Esophagus (tissue), 2 donors: Measurements from ENCODE around the gene BRD7. TPM values are rescaled to one million over a fixed set of nuclear protein-coding genes. Genes with fewer than 3 reads are reported as not detected.

Experiments
- H3K27ac ChIP-seq, 2 donors: one replicate each; pipeline ENCODE4 v1.5.1; 2013; ENCODE audit warnings: low read depth in 2 of 2, mild to moderate bottlenecking in 2 of 2, inconsistent platforms in 1 of 2, low read length in 1 of 2, moderate library complexity in 1 of 2
- H3K27me3 ChIP-seq, 2 donors: one replicate each; pipeline ENCODE4 v1.6.1; 2013; ENCODE audit warnings: low read length in 2 of 2, control low read depth in 1 of 2, mild to moderate bottlenecking in 1 of 2; ENCODE audit not compliant: insufficient read depth in 2 of 2, control insufficient read depth in 1 of 2
- H3K36me3 ChIP-seq, 2 donors: one replicate each; pipeline ENCODE4 v1.6.1; 2013; ENCODE audit warnings: low read length in 1 of 2; ENCODE audit not compliant: control insufficient read depth in 2 of 2, insufficient read depth in 2 of 2
- H3K4me1 ChIP-seq, 2 donors: one replicate each; pipeline ENCODE4 v1.6.1; 2013; ENCODE audit warnings: low read length in 1 of 2; ENCODE audit not compliant: control insufficient read depth in 2 of 2, insufficient read depth in 2 of 2
- H3K4me3 ChIP-seq, 2 donors: one replicate each; pipeline ENCODE4 v1.5.1; 2013; ENCODE audit warnings: low read length in 2 of 2, mild to moderate bottlenecking in 2 of 2, low read depth in 1 of 2, moderate library complexity in 1 of 2
- H3K9me3 ChIP-seq, 2 donors: one replicate each; pipeline ENCODE4 v1.6.1; 2013; ENCODE audit warnings: mild to moderate bottlenecking in 2 of 2, low read depth in 1 of 2, low read length in 1 of 2, moderate library complexity in 1 of 2; ENCODE audit not compliant: control insufficient read depth in 2 of 2, insufficient read depth in 1 of 2
- WGBS, 2 donors: extraction: QIAGEN DNeasy Blood & Tissue Kit; methylation state at CpG; one replicate each; pipeline ENCODE4 v1.1.7; 2013; 5-methylcytosine and 5-hydroxymethylcytosine counted together
- polyA plus RNA-seq, 2 donors: library from polyadenylated mRNA; stranded (reverse); fragments of 200-250 nt; gene quantifications; one replicate each; pipeline ENCODE4 v1.2.3, GENCODE V29; 2013
- donor health status: healthy with polysubstance abuse.
- donor health status: Bipolar disorder and iron deficiency.

The BRD7 gene
- polyA plus RNA-seq, 2 donors: 42.1 to 45.0 TPM

GRCh38 chr16:50390371-50390771 is 21.6 kb upstream of the BRD7 start:
- Histone ChIP-seq H3K9me3 (peaks cover 0 to 2% of the 10 kb centered on the region in 2 donors), H3K36me3 (no peaks in the 10 kb centered on the region), H3K27me3 (no peaks in the 10 kb centered on the region), H3K4me3 (no peak overlapping the region), H3K27ac (no peak overlapping the region), H3K4me1 (no peaks in the 10 kb centered on the region)
- WGBS, 2 donors: 87% methylated on average over 11 of the region's 11 CpGs

GRCh38 chr16:50389900-50390299 is 21.1 kb upstream of the BRD7 start:
- Histone ChIP-seq H3K4me3 (no peak overlapping the region), H3K4me1 (no peaks in the 10 kb centered on the region), H3K27me3 (no peaks in the 10 kb centered on the region), H3K9me3 (peaks cover 0 to 2% of the 10 kb centered on the region in 2 donors), H3K27ac (no peak overlapping the region), H3K36me3 (no peaks in the 10 kb centered on the region)
- 91 to 93% methylated on average over 4 of the region's 4 CpGs for WGBS, 2 donors

GRCh38 chr16:50388496-50388895 is 19.7 kb upstream of the BRD7 start:
- no peak overlapping the region for H3K27ac ChIP-seq
- no peaks in the 10 kb centered on the region for H3K4me1 ChIP-seq
- peaks cover 0 to 2% of the 10 kb centered on the region in 2 donors for H3K9me3 ChIP-seq
- no peaks in the 10 kb centered on the region for H3K36me3 ChIP-seq
- WGBS, 2 donors: 79 to 80% methylated on average over 1 of the region's 1 CpG
- no peak overlapping the region for H3K4me3 ChIP-seq
- no peaks in the 10 kb centered on the region for H3K27me3 ChIP-seq

DNA sequence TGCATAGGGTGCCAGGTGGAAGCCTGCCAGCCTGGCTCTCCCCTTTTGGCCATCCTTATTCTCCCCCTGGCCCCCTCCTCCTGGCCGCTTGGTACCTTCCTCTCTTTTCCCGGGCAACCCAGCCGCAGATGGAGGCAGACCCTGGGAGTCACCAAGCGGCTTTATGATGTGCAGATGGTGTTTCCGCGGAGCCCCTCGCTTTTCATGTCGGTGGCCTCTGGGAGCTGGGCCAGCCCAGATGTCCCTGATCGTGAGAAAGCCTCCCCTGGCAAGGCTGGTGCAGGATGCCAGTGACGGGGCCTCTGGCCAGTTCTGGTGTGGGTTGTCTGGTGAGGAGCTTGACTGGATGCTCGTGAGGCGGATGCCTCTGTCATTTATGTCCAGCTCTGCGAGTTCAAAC is 18.0 kb upstream of the BRD7 start:
- H3K9me3 ChIP-seq: peaks cover 0 to 2% of the 10 kb centered on the region in 2 donors
- H3K4me3 ChIP-seq: no peak overlapping the region
- H3K36me3 ChIP-seq: no peaks in the 10 kb centered on the region
- 81 to 83% methylated on average over 13 of the region's 13 CpGs for WGBS, 2 donors
- H3K27ac ChIP-seq: no peak overlapping the region
- H3K27me3 ChIP-seq: no peaks in the 10 kb centered on the region
- no peaks in the 10 kb centered on the region for H3K4me1 ChIP-seq

DNA sequence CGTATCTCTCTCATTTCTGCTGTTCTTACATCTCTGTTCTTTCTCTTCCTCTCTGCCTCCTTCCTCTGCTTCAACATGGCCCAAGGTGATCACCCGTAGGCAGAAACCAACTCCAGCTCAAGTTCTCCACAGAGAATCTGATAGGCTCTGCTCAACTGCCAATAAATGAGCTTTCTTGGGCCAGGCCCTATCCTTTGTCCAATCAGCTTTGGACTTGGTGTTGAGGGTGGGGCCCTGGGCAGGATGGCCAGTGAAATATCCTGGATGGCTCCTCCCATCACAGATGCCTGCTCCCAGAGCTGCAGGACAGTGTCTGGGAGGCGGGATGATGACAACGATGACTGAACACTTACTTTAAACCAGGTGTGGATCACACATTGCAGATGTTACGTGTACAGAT is 17.4 kb upstream of the BRD7 start:
- WGBS, 2 donors: 86 to 93% methylated on average over 5 of the region's 5 CpGs
- H3K27me3 ChIP-seq: no peaks in the 10 kb centered on the region
- H3K9me3 ChIP-seq: peaks cover 0 to 2% of the 10 kb centered on the region in 2 donors
- H3K4me3 ChIP-seq: no peak overlapping the region
- H3K4me1 ChIP-seq: no peaks in the 10 kb centered on the region
- H3K27ac ChIP-seq: no peak overlapping the region
- H3K36me3 ChIP-seq: no peaks in the 10 kb centered on the region

DNA sequence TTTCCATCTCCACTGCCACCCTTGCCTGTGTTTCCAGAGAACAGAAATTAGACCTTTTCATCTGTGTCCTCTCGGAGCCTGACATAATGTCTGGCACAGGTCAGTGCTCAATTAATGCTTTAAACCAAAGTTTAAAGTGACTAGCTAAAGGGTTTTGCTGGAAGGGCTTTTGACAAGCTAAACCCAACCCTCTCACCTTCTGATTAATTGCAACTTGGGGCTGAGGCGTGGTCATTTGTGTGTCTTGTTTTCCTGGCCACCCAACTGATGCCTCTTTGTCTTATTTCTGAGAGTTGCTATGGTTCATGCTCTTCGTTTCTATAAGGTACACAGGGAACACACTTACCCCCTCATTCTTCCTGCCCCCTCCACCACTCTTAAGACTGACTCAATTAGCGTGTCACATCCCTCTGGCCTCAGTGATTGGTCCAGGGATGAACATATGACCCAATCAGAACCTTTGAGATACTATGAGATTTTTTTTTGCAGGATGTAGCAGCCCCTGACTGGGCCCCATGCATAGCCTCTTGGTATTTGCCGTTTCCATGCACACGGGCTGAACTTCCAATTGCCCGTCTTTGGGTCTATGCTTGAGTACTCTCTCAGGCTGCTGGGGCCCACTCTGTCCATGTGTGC is 15.8 kb upstream of the BRD7 start:
- H3K27ac ChIP-seq: no peak overlapping the region
- 73 to 74% methylated on average over 7 of the region's 7 CpGs for WGBS, 2 donors
- H3K4me1 ChIP-seq: no peaks in the 10 kb centered on the region
- H3K27me3 ChIP-seq: no peaks in the 10 kb centered on the region
- peaks cover 0 to 2% of the 10 kb centered on the region in 2 donors for H3K9me3 ChIP-seq
- H3K36me3 ChIP-seq: no peaks in the 10 kb centered on the region
- H3K4me3 ChIP-seq: no peak overlapping the region

DNA sequence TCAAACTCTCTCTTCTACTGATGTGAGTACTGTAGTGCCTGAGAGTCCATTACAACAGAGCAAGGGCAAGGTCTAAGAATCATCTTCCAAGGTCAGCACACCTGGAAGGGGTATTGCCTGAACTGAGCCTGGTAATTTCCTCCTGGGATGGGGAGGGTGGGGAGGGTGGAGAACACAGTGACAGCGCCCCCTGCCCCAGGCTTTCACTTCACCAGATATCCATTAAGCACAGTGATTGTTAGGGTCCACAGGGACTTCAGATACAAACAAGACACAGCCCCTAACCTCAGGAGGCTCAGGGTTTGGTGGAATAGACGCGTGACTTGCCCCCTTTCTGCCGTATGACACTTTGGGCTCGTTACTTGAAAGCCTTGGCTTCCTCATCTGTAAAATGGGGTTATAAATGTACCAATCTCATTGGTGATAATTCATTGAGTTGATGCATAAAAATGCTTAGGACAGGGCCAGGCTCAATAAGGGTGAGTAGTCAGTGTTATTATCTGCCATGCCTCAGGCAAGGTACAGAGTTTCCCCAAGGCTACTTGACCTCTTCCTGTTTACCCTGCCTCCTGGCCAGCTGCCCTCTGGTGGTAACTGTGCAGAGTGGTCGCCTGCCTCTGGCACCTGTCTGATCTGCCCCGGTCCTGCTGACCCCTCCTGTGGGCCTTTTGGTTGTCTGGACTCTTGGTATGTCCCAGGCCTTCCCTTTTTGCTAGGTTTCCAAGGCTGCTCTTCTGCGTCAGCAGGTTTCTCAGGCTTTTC is 13.1 kb upstream of the BRD7 start:
- Histone ChIP-seq H3K27ac (no peak overlapping the region), H3K27me3 (no peaks in the 10 kb centered on the region), H3K9me3 (no peaks in the 10 kb centered on the region), H3K4me3 (no peak overlapping the region), H3K36me3 (no peaks in the 10 kb centered on the region), H3K4me1 (no peaks in the 10 kb centered on the region)
- 74 to 76% methylated on average over 8 of the region's 8 CpGs for WGBS, 2 donors

- H3K27ac ChIP-seq: no peak overlapping the region
- no peak overlapping the region for H3K4me3 ChIP-seq
- no peaks in the 10 kb centered on the region for H3K36me3 ChIP-seq
- no peaks in the 10 kb centered on the region for H3K4me1 ChIP-seq
- no peaks in the 10 kb centered on the region for H3K9me3 ChIP-seq
- H3K27me3 ChIP-seq: no peaks in the 10 kb centered on the region
Observed at GRCh38 chr16:50378417-50378816, 9.6 kb upstream of the BRD7 start.

DNA sequence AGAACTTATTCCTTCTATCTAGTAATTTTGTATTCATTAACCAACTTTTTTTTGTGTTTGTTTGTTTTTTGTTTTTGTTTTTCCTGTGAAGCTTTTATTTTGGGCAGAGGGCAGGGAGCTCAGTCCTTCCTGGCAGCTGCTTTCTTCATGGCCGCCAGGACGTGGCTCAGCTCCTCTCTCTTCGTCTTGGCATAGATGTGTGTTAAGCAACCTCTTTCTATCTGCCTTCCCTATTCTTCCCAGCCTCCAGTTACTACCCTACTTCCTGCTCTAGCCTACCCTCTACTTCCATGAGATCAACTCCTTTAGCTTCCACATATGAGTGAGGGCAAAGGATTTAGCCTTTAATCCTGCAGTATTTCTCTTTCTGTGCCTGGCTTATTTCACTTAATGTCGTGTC is 8.2 kb upstream of the BRD7 start:
- WGBS, 2 donors: 63 to 65% methylated on average over 4 of the region's 4 CpGs
- Histone ChIP-seq H3K9me3 (no peaks in the 10 kb centered on the region), H3K27ac (no peak overlapping the region), H3K4me3 (no peak overlapping the region), H3K4me1 (peaks cover 2% of the 10 kb centered on the region in 2 donors), H3K27me3 (no peaks in the 10 kb centered on the region), H3K36me3 (no peaks in the 10 kb centered on the region)

DNA sequence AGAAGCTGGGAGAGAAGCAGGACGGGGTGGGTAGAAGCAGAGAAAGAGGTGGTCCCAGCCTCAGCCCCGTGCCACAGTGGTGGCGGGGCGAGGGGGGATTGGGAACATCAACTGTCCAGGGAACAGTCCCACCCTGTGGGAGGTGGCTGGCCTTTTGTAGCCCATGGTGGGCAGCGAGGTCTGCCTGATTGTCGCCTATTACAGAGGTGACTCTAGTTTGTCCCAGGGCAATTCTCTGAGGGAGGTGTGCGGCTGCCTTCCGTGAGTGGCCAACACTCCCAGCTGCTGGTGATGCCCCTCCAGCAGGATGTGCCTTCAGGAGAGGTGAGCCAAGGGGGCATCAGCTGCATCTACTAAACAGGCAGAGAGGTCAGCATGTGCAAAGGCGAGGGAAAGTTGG is 5.0 kb upstream of the BRD7 start:
- Histone ChIP-seq H3K4me1 (peaks cover 2% of the 10 kb centered on the region in 2 donors), H3K9me3 (no peaks in the 10 kb centered on the region), H3K36me3 (no peaks in the 10 kb centered on the region), H3K27ac (no peak overlapping the region), H3K4me3 (no peak overlapping the region), H3K27me3 (no peaks in the 10 kb centered on the region)
- 93% methylated on average over 9 of the region's 9 CpGs for WGBS, 2 donors
